Measurements from ENCODE around the gene AGBL3. TPM values are rescaled to one million over a fixed set of nuclear protein-coding genes. Genes with fewer than 3 reads are reported as not detected.
"Not testable (repeated sequence)": the region's sequence is repeated elsewhere in the genome, so short reads cannot be mapped to it uniquely, and the experiment has no call there.

The AGBL3 gene
- polyA plus RNA-seq, 1 donor from 2014 or later: 1.3 TPM

GRCh38 chr7:135121868-135122267 is 135.6 kb downstream of the AGBL3 start:
- peaks cover 0 to 4% (median 0%) of the 10 kb centered on the region in 3 donors for H3K4me1 Mint-ChIP-seq
- no peak overlapping the region for H3K4me3 Mint-ChIP-seq
- H3K36me3 Mint-ChIP-seq: peaks cover 18% of the 10 kb centered on the region
- H3K27ac Mint-ChIP-seq: no peak overlapping the region
- no peaks in the 10 kb centered on the region for H3K9me3 Mint-ChIP-seq
- peaks cover 3% of the 10 kb centered on the region for H3K27me3 Mint-ChIP-seq

GRCh38 chr7:135124631-135125030 is 138.3 kb downstream of the AGBL3 start:
- not testable (repeated sequence) for H3K36me3 Mint-ChIP-seq, H3K27me3 Mint-ChIP-seq, H3K4me3 Mint-ChIP-seq, H3K27ac Mint-ChIP-seq, H3K4me1 Mint-ChIP-seq, H3K9me3 Mint-ChIP-seq

- H3K27ac Mint-ChIP-seq: no peak overlapping the region
- no peak overlapping the region for H3K4me3 Mint-ChIP-seq
- H3K4me1 Mint-ChIP-seq: peaks cover 0 to 4% (median 0%) of the 10 kb centered on the region in 3 donors
- no peaks in the 10 kb centered on the region for H3K27me3 Mint-ChIP-seq
- H3K36me3 Mint-ChIP-seq: peaks cover 9% of the 10 kb centered on the region
- H3K9me3 Mint-ChIP-seq: peaks cover 0 to 6% (median 6%) of the 10 kb centered on the region in 3 donors
Observed at GRCh38 chr7:135128931-135129330, 142.6 kb downstream of the AGBL3 start.

- Mint-ChIP-seq H3K27me3 (no peaks in the 10 kb centered on the region), H3K4me1 (peaks cover 0 to 4% (median 0%) of the 10 kb centered on the region in 3 donors), H3K36me3 (peaks cover 11% of the 10 kb centered on the region), H3K27ac (no peak overlapping the region), H3K9me3 (peaks cover 0 to 6% (median 6%) of the 10 kb centered on the region in 3 donors), H3K4me3 (no peak overlapping the region)
Observed at GRCh38 chr7:135129579-135129978, 143.3 kb downstream of the AGBL3 start.

- Mint-ChIP-seq H3K27ac (peak overlapping the region in 1 of 3 donors; percentile 4), H3K27me3 (no peaks in the 10 kb centered on the region), H3K36me3 (peaks cover 8% of the 10 kb centered on the region), H3K9me3 (peaks cover 0 to 2% (median under 1%) of the 10 kb centered on the region in 3 donors), H3K4me3 (no peak overlapping the region), H3K4me1 (peaks cover 11 to 25% (median 16%) of the 10 kb centered on the region in 3 donors)
Observed at GRCh38 chr7:135143885-135144668, 157.8 kb downstream of the AGBL3 start.

- H3K27ac Mint-ChIP-seq: peak overlapping the region; percentile 80 to 98 (median 98)
Observed at GRCh38 chr7:135147341-135147898, 161.1 kb downstream of the AGBL3 start.

GRCh38 chr7:135147899-135148721 is 161.8 kb downstream of the AGBL3 start, which contains the start of gene TMEM140:
Gene TMEM140, plus strand, starts transcription at chr7:135148072. Its CDS starts 16,370 bp downstream, at chr7:135164442.
- Mint-ChIP-seq H3K9me3 (peaks cover 0 to 4% (median 2%) of the 10 kb centered on the region in 3 donors), H3K4me3 (peak within 1 kb of the TSS; percentile 83 to 97 (median 94)), H3K27me3 (no peaks in the 10 kb centered on the region), H3K27ac (peak within 1 kb of the TSS; percentile 80 to 98 (median 98)), H3K36me3 (peaks cover 12% of the 10 kb centered on the region), H3K4me1 (peaks cover 26 to 59% (median 37%) of the 10 kb centered on the region in 3 donors)

More at GRCh38 chr7:135147341-135147898, 161.1 kb downstream of the AGBL3 start:
- peaks cover 26 to 56% (median 34%) of the 10 kb centered on the region in 3 donors for H3K4me1 Mint-ChIP-seq
- no peaks in the 10 kb centered on the region for H3K27me3 Mint-ChIP-seq
- no peaks in the 10 kb centered on the region for H3K9me3 Mint-ChIP-seq
- peak overlapping the region; percentile 83 to 97 (median 94) for H3K4me3 Mint-ChIP-seq
- H3K36me3 Mint-ChIP-seq: peaks cover 8% of the 10 kb centered on the region

- Mint-ChIP-seq H3K4me3 (peak overlapping the region; percentile 55 to 97 (median 94)), H3K4me1 (peaks cover 38 to 73% (median 46%) of the 10 kb centered on the region in 3 donors)
Observed at GRCh38 chr7:135150072-135150782, 163.9 kb downstream of the AGBL3 start.

GRCh38 chr7:135151132-135151531 is 164.8 kb downstream of the AGBL3 start:
- Mint-ChIP-seq H3K36me3 (peaks cover 16% of the 10 kb centered on the region), H3K27ac (peak overlapping the region; percentile 43 to 97 (median 92)), H3K27me3 (no peaks in the 10 kb centered on the region), H3K4me1 (peaks cover 35 to 71% (median 46%) of the 10 kb centered on the region in 3 donors), H3K4me3 (peak overlapping the region; percentile 38 to 97 (median 66)), H3K9me3 (peaks cover 2 to 16% (median 8%) of the 10 kb centered on the region in 3 donors)

More at GRCh38 chr7:135150072-135150782, 163.9 kb downstream of the AGBL3 start:
- peaks cover 16% of the 10 kb centered on the region for H3K36me3 Mint-ChIP-seq
- H3K27ac Mint-ChIP-seq: peak overlapping the region; percentile 35 to 98 (median 43)
- no peaks in the 10 kb centered on the region for H3K27me3 Mint-ChIP-seq
- peaks cover 2 to 10% (median 2%) of the 10 kb centered on the region in 3 donors for H3K9me3 Mint-ChIP-seq

GRCh38 chr7:135151533-135151932 is 165.2 kb downstream of the AGBL3 start:
- Mint-ChIP-seq H3K4me1 (peaks cover 34 to 67% (median 48%) of the 10 kb centered on the region in 3 donors), H3K9me3 (peaks cover 2 to 20% (median 9%) of the 10 kb centered on the region in 3 donors), H3K27ac (peak overlapping the region; percentile 43 to 97 (median 92)), H3K27me3 (no peaks in the 10 kb centered on the region), H3K36me3 (peaks cover 18% of the 10 kb centered on the region), H3K4me3 (peak overlapping the region; percentile 38 to 97 (median 66))

- H3K27me3 Mint-ChIP-seq: no peaks in the 10 kb centered on the region
- peaks cover 2 to 26% (median 13%) of the 10 kb centered on the region in 3 donors for H3K9me3 Mint-ChIP-seq
- peak overlapping the region in 1 of 3 donors; percentile 92 for H3K27ac Mint-ChIP-seq
- H3K4me3 Mint-ChIP-seq: peak overlapping the region in 1 of 4 donors; percentile 46
- H3K4me1 Mint-ChIP-seq: peaks cover 33 to 63% (median 44%) of the 10 kb centered on the region in 3 donors
- peaks cover 18% of the 10 kb centered on the region for H3K36me3 Mint-ChIP-seq
Observed at GRCh38 chr7:135152442-135152841, 166.1 kb downstream of the AGBL3 start.

- Mint-ChIP-seq H3K4me3 (no peak overlapping the region), H3K27me3 (no peaks in the 10 kb centered on the region), H3K36me3 (peaks cover 18% of the 10 kb centered on the region), H3K4me1 (peaks cover 28 to 55% (median 42%) of the 10 kb centered on the region in 3 donors), H3K9me3 (peaks cover 2 to 26% (median 13%) of the 10 kb centered on the region in 3 donors), H3K27ac (no peak overlapping the region)
Observed at GRCh38 chr7:135154734-135155133, 168.4 kb downstream of the AGBL3 start.

- H3K27me3 Mint-ChIP-seq: no peaks in the 10 kb centered on the region
- peaks cover 2 to 26% (median 13%) of the 10 kb centered on the region in 3 donors for H3K9me3 Mint-ChIP-seq
- no peak overlapping the region for H3K27ac Mint-ChIP-seq
- H3K36me3 Mint-ChIP-seq: peaks cover 18% of the 10 kb centered on the region
- H3K4me1 Mint-ChIP-seq: peaks cover 42 to 56% (median 45%) of the 10 kb centered on the region in 3 donors
- H3K4me3 Mint-ChIP-seq: no peak overlapping the region
Observed at GRCh38 chr7:135156290-135156689, 170.0 kb downstream of the AGBL3 start.
